GM18868 (cell line): ENCODE measurements around the gene MATN3.
"Not testable (repeated sequence)": the region's sequence is repeated elsewhere in the genome, so short reads cannot be mapped to it uniquely, and the experiment has no call there.

Experiments used
- ATAC-seq: cut with Tn5 transposase; IDR thresholded peaks from one replicate; pipeline ENCODE4 v1.9.1; 2021; ENCODE audit warnings: mild to moderate bottlenecking, moderate library complexity; ENCODE audit not compliant: unreplicated experiment

The MATN3 gene

GRCh38 chr2:20012282-20013125 is at the start of gene MATN3:
Gene MATN3, minus strand, starts transcription at chr2:20012668. Its CDS starts 37 bp downstream, at chr2:20012631.
- ATAC-seq: no peak

GRCh38 chr2:20061940-20062339 is 49.5 kb upstream of the MATN3 start:
- ATAC-seq: no peak

- ATAC-seq: no peak
Observed at GRCh38 chr2:20061476-20061875, 49.0 kb upstream of the MATN3 start.

- no peak for ATAC-seq
Observed at GRCh38 chr2:20060106-20060505, 47.6 kb upstream of the MATN3 start.

GRCh38 chr2:20057268-20057667 is 44.8 kb upstream of the MATN3 start:
- no peak for ATAC-seq

- no peak for ATAC-seq
Observed at GRCh38 chr2:20054931-20055330, 42.5 kb upstream of the MATN3 start.

- ATAC-seq: no peak
Observed at GRCh38 chr2:20054119-20054518, 41.7 kb upstream of the MATN3 start.

GRCh38 chr2:20052861-20053281 is 40.4 kb upstream of the MATN3 start:
- ATAC-seq: no peak

GRCh38 chr2:20052229-20052851 is 39.9 kb upstream of the MATN3 start:
- ATAC-seq: no peak

GRCh38 chr2:20051532-20052228 is 39.2 kb upstream of the MATN3 start, which contains the start of gene LAPTM4A:
Gene LAPTM4A, minus strand, starts transcription at chr2:20051628. Its CDS starts 108 bp downstream, at chr2:20051520.
- ATAC-seq: peak; percentile 93

GRCh38 chr2:20050646-20051531 is 38.4 kb upstream of the MATN3 start:
- ATAC-seq: peak; percentile 23

GRCh38 chr2:20050104-20050645 is 37.7 kb upstream of the MATN3 start:
- ATAC-seq: peak; percentile 33

GRCh38 chr2:20049637-20050036 is 37.2 kb upstream of the MATN3 start:
- ATAC-seq: no peak

GRCh38 chr2:20048488-20049448 is 36.3 kb upstream of the MATN3 start:
- no peak for ATAC-seq

GRCh38 chr2:20045712-20046292 is 33.3 kb upstream of the MATN3 start:
- not testable (repeated sequence) for ATAC-seq

- no peak for ATAC-seq
Observed at GRCh38 chr2:20044778-20045177, 32.3 kb upstream of the MATN3 start.

GRCh38 chr2:20042531-20042930 is 30.1 kb upstream of the MATN3 start:
- ATAC-seq: no peak

GRCh38 chr2:20040489-20041172 is 28.2 kb upstream of the MATN3 start:
- ATAC-seq: no peak
